RPMI8226 (cell line): Measurements from ENCODE around the gene NKX3-2.
"Not testable (repeated sequence)": the region's sequence is repeated elsewhere in the genome, so short reads cannot be mapped to it uniquely, and the experiment has no call there.

Experiments used
- DNase-seq: peaks from one replicate; pipeline ENCODE4 v3.0.0-alpha.2; 2015

The NKX3-2 gene

DNA sequence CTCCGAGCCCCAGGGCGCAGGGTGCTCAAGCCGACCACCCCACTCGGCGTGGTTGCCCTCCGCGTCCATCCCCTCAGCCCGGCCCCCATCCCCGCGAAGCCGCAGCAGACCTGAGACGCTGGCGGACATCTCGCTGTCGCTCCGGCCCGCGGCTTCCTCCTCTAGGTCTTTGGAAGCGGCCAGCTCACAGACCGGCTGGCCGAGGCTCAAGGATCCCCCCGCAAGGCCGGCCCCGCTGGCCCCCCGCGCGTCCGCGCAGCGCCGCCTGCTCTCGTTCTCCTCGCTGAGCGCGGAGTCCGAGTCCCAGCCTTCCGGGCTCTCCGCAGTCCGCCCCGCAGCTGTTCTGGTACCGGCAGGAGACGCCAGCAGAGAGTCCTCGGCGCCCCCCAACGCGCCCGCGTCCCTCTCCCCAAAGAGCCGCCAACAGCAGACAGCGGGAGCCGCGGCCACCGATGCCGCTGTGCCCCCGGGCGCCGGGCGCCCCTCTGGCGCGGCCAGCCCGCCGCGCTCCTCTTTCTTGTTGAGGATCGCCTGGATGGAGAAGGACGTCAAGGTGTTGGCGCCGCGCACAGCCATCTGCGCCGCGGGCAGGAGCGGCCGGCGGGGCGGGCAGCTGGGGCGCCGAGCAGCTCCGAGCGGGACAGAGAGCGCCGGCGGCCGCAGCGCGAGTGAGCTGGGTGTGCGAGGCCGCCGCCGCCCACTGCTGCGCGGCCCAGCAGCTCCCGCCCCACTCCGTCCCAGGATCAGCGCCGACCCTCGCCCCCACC lies at the start of gene NKX3-2:
TSS of gene NKX3-2 (minus strand) at position 670 of the 767 bp plus-strand sequence. CDS start at position 576, 94 bp downstream.
- DNase-seq = peak; percentile 48

DNA sequence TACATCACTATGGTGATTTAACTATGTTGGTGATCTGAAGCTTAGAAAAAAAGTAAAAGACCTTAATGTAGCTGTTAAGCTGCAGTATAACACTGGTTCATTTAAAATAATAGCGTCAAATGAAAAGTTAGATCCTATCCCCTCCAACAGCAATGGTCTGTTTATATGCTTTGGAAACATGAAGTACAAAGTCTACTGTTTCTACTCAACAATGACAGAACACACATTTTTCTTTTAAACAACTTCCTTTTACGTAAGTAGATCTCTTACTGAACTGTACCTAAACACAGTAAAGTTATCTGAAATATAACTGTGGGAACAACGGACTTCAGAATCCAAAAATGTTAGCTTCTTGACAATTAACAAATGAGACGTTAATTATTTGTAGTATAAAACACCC lies 47.9 kb upstream of the NKX3-2 start:
- DNase-seq = no peak

DNA sequence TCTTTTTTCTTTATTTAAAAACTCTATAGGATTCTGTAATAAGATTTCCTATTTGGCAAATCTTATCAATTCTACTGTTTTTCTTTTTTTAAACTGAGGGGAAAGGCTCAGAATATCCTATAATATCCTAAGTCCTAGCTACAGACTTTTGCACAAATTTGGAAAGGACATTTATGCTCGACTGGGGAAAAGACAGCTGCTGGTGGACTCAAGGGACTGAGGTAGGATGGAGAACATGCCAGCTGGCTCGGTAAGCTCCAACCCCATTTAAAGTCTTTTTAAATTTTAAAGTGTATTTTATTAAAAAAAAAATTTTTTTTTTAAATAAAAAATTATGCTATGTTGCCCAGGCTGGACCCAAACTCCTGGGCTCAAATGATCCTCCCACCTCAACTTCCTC lies 46.5 kb upstream of the NKX3-2 start:
- no peak for DNase-seq

DNA sequence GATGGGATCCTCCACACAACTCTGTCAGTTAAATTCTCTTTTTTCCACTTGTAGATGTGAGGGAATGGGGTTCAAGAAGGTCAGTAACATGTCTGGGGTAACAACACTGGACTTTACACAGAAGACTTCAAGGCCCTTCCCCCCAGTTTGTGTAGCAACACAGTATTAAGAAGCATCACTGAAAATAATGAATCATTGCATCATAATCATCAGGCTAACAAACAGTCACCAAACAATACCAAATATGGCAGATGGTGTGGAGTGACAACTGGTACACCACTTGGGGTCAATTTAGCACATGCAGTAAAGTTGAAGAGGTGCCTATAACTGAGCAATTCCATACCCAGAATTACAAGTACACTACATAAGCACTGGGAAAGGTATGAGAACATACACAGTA lies 44.6 kb upstream of the NKX3-2 start:
- DNase-seq = no peak

DNA sequence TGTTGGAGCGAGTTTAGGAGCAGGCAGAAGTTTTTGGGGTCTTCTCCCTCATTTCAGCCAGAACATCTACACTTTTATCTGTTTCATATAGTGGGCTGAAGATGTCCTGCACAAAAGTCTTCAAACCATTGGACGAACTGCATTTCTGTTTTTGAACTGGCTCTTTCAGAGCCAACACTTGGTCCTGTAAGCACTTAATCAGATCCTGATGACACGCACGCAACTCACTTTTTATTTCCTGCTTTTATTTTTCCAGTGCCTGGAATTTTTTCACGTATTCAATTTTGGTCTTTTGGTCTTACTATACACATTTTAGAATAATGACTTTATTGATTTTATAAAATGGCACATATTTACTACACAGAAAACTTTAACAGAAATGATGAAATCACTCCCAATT lies 40.2 kb upstream of the NKX3-2 start:
- DNase-seq = no peak

DNA sequence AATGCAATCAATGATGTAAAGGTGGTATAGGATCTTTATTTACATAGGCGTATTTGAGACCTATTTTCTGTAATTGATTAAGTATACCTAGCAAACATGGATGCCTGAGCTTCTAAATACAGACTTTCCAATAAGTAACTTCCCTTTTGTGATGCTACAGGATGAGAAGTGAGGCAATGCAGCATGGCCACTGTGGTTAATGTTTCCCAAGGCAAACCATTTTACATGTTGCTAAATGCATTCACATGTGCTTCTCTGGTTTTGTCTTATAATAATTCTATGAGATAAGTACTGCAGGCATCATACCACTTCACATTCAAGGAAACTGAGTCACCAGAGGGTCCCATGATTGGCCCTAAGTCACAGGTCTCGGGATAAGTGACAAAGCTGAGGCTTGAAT lies 35.7 kb upstream of the NKX3-2 start:
- no peak for DNase-seq

DNA sequence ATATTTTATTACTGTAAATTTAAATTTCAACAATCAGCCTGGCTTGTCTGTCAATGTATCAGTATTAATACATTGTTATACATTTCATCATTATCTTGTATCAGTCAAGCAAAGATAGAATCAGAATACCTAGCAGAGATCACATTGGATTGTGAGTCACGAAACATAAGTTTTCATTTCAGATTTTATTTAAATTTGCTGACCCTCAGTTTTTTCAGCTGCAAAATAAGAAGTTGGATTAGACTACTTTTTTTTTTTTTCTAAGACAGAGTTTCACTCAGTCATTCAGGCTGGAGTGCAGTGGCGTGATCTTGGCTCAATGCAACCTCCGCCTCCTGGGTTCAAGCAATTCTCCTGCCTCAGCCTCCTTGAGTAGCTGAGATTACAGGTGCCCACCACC lies 33.4 kb upstream of the NKX3-2 start:
- no peak for DNase-seq

DNA sequence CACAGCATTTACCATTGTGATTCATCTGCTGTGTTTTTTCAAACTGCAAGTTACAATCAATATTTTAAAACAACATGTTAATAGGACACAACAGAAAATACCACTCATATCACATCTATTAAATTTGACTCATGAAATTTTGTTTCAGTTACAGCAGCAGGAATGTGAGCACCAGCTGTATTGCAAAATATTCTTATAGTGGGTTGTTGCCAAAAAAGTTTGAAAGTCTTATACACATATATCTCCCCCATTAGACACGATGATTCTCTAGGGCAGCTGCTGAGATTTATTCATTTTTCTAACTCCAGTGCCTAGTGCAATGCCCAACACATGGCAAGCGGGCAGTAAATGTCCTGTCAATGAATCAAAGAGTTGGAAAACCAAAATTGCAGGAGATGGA lies 26.6 kb upstream of the NKX3-2 start:
- no peak for DNase-seq

DNA sequence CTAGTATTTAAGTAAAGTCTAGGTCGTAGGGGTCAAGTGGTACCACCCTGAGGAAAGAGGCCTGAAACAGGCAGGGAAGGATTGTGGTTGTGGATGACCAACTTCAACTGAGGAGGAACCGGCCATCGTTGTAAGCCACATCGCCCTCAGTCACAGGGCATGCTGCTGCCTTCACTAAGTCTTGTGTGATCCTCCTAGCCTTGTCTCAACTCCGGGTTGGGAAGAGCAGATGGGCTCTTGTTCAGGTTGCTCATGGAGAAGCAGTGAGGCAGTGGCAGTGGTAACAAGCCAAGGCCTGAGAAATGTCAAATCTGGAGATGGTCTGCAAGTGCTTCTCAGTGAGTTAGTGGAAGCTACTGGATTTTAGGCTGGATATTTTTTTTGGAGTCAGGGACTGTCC lies 22.8 kb upstream of the NKX3-2 start:
- no peak for DNase-seq

DNA sequence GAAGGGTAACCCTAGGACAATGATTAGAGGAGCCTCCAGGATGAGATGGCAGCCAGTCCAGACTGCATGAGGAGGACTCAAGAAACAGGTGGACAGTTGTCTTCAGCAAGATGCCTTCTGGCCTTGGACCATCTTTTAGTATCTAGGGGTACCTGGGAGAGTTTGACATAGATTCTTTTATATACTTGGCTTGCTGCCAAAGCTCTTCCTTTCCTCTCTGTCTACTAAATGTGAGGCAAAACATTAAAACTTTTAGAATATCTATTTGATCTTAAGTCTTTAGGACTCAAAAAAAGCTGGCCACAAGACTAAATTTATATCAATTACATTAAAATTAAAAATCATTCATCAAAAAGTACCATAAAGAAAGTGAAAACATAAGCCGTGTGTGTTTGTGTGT lies 18.6 kb upstream of the NKX3-2 start:
- DNase-seq = no peak

DNA sequence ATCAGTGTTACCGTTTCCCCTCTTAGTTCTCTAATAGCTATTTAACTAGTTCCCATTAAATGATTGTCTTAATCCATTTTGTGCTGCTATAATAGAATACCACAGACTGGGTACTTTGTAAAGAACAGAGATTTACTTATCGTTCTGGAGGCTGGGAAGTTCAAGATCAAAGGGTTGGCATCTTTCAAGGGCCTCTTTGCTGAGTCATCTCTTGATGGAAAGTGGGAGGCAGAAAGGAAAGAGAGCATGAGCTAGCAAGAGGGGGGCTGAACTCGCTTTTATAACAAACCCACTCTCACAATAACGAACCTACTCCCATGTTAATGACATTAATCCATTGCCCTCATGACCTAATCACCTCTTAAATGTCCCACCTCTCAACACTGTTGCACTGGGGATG lies 17.4 kb upstream of the NKX3-2 start:
- no peak for DNase-seq

DNA sequence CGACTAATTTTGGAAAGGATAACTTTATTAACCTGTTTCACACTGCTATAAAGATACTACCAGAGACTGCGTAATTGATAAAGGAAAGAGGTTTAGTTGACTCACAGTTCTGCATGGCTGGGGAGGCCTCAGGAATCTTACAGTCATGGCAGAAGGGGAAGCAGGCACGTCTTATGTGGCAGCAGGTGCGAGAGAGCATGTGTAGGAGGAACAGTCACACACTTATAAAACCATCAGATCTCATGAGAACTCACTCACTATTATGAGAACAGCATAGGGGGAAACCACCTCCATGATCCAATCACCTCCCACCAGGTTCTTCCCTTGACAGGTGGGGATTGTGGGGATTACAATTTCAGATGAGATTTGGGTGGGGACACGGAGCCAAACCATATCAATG lies 15.8 kb upstream of the NKX3-2 start:
- DNase-seq = not testable (repeated sequence)

DNA sequence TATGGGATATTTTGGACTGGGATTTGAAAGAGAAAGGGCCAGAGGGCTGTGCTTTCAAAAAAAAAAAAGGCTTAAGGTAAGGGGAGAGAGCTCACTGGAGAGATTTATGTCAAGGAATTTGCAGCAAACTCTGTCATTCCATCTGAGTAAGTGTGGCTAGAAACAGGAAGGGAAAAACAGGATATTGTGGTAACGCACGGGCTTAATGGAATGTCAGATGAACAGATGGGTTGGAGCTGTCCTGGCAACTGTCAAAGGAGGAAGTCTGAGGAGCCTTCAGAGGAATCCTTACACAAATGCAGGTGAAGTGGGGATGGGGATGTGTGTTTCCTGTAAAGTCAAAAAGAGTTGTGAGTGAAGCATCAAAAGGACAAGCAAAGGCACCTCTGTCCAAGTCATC lies 15.1 kb upstream of the NKX3-2 start:
- DNase-seq = no peak

DNA sequence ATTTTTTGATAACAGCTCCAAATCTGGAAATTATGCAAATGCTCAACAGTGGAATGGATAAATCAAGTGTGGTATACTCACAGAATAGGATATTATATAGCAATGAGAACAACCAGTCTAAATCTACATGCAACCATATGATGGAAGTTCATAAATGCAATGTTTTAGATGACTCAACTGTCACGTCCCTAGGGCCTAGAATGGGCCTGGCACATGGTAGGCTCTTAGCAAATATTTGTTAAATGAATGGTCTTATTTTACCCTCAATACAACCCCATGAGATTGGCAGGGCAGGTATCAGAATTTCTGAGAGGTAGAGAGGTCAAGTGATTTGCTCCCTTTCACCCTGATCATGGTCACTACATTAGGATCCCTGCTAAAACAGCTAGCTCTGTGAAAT lies 14.6 kb upstream of the NKX3-2 start:
- DNase-seq = no peak

DNA sequence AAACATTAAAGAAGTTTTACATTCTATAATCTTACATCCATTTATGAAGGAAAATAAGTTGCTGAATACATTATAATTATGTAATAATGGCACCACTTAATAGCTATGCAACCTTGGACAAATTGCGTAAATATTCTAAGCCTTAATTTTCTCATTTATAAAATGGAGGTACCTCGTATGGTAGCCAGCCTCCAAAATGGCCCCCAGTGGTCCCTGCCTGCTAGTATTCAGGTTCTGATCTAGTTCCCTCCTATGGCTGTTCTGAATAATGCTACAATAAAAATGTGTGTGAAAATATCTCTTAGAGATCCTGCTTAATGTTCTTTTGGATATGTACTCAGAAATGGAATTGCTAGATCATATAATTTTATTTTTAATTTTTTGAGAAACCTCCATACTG lies 11.0 kb upstream of the NKX3-2 start:
- DNase-seq = no peak

DNA sequence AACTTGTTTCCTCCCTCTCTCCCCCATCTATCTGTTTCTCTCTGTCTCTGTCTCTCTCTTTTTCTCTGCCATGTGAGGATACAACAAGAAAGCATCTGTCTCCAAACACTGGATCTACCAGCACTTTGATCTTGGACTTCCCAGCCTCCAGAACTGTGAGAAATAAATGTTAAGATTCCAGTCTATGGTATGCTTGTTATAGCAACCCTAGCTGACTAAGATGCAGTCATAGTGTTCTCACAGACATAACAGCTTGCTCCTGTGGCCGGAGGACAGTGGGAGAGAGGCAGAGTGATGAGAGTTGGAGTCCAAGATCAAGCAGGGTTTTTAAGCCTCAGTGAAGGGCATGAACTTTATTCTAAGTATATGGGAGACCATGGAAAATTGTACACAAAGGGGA lies 8.8 kb upstream of the NKX3-2 start:
- no peak for DNase-seq

DNA sequence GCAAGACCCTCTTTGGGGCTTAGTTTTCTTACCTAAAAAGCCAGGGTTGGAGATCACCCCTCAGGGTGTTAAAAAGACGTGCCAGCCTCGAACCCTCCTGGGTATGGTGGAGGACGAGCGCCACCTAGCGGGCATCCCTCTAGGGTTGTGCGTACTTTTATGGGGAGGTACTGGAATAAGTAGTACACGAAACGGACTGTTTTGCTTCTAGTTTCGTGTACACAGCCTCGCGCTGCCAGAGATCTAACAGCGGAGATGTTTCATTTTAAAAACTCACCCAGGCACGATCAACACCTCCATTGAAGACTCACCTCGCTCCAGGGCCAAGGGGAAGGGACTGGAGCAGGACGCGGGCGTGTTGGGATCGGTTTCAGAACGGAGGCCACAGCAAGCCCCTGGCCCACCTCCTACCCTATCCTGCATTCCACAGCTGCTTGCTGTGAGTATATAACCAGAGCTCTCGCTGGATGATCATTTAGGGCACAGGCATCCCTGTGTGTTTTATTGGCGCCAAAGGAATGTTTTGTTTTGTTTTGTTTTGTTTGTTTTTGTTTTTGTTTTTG lies 4.8 kb upstream of the NKX3-2 start:
- DNase-seq = peak; percentile 83

DNA sequence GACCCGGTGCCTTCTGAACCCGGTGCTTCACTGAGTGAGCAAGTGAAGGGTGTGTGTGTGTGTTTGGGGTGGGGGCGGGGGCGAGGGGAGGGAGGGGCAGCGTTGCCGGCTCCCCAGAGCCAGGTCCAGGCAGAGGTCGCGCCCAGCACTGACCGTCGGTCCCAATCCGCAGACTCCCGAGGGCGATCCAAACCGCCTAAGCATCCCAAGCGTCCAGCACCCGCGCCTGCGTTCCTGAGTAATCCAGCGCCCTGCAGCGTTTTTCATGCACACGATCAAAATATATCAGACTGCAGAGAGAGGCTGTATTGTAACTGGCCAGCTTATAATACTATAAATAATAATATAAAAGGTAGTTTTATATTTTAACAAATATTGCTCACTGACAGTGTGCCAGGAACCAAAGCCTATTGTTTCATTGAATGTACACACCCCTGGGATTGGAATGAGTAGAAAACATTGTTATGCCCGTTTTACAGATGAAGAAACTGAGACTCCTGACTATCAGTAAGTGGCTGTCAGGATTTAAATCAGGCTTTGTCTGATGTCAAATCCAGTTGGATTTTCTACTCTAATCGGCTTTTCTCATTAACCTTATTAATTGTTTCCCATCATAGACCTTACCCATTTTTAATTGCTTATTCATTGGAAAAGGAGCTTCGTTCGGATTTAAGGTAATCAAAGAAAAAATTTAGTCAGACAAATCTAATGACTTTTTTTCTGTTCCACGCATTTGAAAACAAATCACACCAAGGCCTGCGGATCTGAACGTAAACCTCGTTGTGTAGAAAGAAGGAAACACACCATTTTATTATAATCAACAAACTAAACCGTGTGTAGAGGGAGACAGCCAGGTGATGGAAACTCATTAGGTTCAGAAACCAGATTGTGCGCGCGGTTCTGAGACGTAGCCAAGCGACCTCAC lies 4.0 kb upstream of the NKX3-2 start:
- no peak for DNase-seq

DNA sequence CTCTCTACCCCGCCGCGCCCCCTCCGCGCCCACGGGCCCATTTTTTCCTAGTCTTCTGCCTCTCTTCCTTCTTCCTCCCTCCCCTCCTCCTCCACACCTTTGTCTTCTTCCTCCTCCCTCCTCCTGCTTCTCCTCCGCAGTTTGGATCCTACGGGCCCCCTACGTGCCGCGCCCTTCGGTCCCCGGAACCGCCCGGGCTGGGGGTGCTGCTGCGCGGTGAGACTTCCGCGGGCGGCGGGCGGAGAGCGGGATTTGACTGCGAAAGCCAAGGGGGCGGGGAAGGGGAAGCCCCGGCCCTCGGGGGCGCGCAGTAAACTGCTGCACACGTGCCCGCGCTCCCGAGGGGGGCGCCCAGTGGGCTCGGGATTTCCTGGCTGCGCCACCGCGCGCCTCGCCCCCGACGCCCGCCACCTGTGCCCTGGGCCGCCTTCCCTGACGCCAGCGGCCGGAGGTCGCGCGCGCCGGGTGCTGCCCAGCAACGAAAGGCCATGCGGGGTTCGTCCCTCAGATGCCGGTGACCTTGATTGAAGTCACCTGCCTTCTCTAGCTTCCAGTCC lies 3.3 kb upstream of the NKX3-2 start:
- DNase-seq = peak; percentile 16

DNA sequence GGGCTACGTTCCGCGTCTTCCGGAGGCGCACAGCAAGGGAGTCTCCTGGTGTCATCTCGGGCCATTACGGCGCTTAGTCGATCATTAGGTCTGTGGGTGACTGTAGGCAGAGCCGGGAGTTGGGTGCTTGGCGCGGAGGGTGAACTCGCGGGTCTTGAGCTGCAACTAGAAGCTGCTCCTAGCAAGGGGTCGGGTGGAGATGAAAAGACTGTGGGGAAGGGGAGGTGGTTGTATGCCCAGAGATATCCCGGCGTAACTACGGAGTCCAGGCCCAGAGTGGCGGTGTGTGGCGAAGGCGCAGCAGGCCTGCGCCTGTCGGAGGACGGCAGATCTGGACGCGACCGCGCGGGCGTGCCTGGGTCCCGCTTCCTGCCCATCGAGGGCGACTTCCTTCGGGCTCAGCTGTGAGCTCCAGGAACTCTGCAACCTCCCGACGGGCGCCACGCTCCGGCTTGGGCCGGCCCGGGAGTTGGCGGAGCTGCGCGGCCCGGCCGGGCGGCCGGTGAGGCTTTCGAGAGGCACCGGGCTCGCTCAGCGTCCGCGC lies 2.7 kb upstream of the NKX3-2 start:
- DNase-seq = peak; percentile 31

DNA sequence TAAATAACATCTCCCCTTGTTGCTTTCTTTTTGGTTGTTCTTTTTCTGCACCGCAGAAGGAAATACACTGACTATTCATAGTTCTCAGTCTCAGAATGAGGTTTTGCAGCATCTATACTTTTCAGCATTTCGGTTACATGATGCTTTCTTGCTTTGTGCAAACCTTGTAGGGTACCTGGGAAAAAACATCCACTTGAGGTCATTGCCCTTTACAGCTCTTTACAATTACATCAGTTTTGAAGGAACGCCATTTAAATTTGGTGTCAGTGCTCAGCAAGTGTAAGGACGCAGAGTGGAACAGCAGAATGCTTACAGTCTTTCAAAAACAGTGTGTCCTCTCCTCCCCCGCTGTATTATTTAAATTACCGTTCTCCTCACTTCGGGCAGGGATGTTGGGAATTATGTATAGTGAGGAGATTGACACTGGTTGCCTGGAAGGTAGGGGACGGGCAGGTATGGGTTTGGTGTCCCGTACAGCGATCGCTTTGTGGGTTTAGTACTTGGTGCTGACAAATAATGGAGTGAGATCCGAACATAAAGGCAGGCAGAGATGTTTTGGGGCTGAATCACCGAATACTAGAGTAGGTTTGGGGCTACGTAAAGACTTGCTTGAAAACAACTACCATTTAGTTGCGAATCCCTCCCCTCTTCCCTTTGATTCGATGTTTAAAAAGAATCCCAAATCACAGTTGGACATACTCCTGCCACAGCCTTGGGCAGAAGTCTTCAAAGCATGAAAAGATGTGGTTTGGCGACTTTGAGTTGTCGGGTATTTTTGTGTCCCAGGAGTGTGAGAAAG lies 2.0 kb upstream of the NKX3-2 start:
- DNase-seq = no peak

DNA sequence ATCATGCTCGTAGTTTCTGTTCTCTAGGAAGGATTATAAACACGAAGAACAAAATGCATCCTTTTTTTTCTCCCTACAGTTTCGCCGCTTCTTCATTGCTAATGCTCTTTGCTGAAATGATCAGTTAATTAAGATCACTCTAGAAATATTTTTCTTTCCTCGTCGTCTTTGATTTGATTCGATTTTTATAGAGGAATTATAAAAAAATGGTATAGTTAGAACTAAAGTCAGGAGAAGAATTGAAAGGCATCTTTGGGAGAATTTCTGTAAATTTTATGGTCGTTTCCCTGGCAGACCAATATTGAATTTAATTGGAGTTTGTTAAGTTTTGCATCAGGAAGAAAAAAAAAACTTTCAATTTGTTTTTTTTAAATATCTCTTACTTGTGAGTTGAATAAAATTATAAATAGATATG lies 1.1 kb upstream of the NKX3-2 start:
- DNase-seq = no peak
